ENCODE measurements around the gene PABPN1L. TPM values are rescaled to one million over a fixed set of nuclear protein-coding genes. Genes with fewer than 3 reads are reported as not detected.
A peak's percentile ranks its signal among the peaks of the same experiment; 100 is the strongest.

The PABPN1L gene
- polyA plus RNA-seq, 1 donor from 2014 or later = not detected

DNA sequence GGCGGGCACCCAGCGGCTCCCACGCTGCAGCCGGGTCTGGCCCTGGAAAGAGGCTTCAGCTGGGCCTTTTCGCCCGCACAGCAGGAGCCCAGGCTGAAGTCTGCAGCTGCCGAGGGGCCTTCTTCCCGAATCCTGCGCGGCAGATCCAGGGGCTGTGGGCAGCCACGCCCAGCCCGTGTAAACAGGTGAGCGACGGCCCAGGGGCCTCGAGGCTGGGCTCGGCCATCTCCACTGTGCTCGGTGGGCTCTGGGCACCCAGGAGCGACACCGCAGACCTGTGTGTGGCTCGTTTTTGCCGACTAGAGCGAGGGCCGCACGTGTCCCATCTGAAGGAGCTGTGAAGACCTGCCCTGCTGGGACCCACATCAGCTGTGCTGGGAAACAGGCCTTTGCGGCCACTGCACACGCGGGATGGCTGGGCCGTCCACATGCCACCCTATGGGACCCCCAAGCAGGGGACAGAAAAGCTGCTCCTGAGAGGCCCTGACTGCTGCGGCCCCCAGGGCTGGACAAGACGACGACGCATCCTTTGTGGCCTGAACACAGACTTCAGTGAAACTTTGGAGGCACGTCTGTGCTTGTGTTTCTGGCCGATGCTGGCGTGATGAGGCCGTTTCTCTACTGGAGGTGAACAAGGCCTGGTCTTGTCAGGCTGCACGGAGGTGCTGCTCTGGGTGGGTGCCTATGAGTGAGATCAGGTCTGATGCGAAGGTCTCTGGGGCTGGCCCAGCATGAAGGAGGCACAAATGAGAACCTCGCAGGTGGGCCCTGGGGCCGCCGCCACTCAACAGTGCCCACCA is 49.5 kb downstream of the PABPN1L start:
- Mint-ChIP-seq H3K9me3 (no peaks in the 10 kb centered on the region), H3K4me1 (peaks cover 0 to 6% (median 2%) of the 10 kb centered on the region in 3 donors), H3K4me3 (peak overlapping the region in 1 of 4 donors; percentile 17), H3K36me3 (no peaks in the 10 kb centered on the region), H3K27ac (peak overlapping the region in 1 of 3 donors; percentile 35), H3K27me3 (no peaks in the 10 kb centered on the region)

DNA sequence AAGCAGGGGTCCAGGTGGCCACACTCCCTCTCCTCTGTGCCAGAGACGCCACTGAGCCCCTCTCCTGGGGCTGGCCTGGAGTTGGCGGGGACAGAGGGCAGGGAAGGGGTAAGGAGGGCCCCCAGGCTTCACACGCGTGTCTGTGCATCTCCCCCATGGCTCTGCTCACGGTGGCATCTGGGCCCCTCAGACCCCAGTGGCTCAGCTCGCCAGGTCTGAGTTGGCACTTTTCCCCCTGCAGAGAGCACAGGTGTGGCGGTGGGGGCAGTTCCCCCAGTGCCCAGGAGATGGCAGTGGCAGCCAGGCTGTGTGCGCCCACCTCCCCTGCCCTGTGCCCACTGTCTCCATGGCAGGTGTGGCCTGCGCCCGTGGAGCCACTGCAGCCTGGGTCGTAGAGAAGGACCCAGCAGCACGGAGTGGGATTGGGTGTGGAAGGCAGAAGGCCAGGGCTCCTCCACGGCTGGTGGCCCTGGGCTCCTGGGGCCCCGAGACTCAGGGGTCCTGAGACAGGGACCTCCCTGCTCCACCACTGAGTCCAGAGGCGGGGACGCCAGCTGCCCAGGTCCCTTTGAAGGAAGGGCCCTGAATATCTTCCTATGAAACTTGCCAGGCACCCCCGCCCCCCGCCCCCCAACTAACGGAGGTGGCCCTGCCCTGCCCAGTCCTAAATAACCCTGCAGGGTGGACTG is 50.4 kb downstream of the PABPN1L start:
- Mint-ChIP-seq H3K36me3 (no peaks in the 10 kb centered on the region), H3K4me1 (peaks cover 0 to 6% (median 3%) of the 10 kb centered on the region in 3 donors), H3K4me3 (no peak overlapping the region), H3K9me3 (no peaks in the 10 kb centered on the region), H3K27ac (peak overlapping the region in 1 of 3 donors; percentile 32), H3K27me3 (no peaks in the 10 kb centered on the region)

DNA sequence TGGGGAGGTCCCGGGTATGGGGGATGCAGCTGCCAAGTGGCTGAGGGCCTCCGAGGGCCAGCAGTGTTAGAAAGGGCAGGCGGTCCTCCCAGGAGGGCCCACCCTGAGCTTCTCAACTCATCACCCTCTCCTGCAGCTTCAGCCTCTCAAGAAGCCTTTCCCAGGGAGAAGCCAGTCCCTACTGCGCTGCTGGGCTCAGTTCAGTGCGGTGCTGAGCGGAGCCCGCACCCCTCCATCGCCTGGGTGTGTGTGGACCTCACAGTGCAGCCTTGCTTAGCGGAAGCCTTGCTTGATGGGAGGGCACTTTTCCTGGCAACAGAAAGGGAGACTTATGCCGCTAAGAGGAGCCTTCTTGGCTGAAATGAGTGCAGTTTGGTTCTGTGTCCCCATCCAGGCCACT is 51.2 kb downstream of the PABPN1L start:
- Mint-ChIP-seq H3K27me3 (no peaks in the 10 kb centered on the region), H3K36me3 (no peaks in the 10 kb centered on the region), H3K4me1 (peaks cover 0 to 6% (median 4%) of the 10 kb centered on the region in 3 donors), H3K9me3 (no peaks in the 10 kb centered on the region), H3K4me3 (no peak overlapping the region), H3K27ac (peak overlapping the region in 1 of 3 donors; percentile 46)

DNA sequence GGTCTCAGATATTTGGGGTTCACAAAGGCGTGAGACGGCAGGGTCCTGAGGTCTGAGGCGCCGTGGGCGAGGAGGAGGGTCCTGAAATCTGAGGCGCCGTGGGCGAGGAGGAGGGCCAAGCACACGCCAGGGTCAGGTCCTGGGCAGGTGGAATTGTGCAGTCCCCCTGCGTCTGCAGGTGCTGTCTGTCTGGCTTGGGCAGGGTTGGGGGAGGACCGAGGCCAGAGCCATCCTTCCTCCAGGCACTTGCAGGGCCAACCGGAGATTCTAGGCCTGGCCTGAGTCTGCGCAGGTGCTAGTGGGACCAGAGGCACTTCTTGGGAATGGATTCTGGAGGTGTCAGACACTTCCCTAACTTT is 52.3 kb downstream of the PABPN1L start:
- peaks cover 0 to 8% (median 6%) of the 10 kb centered on the region in 3 donors for H3K4me1 Mint-ChIP-seq
- no peaks in the 10 kb centered on the region for H3K36me3 Mint-ChIP-seq
- H3K9me3 Mint-ChIP-seq = no peaks in the 10 kb centered on the region
- H3K4me3 Mint-ChIP-seq = peak overlapping the region in 2 of 4 donors; percentile 23 to 75
- no peaks in the 10 kb centered on the region for H3K27me3 Mint-ChIP-seq
- H3K27ac Mint-ChIP-seq = peak overlapping the region in 1 of 3 donors; percentile 78

Other genes with a start within 250 kb of the PABPN1L start
- gene IL17C, start 228.1 kb downstream of the PABPN1L start, polyA plus RNA-seq = not detected
- 1,890 TPM for gene CYBA, start 215.6 kb downstream of the PABPN1L start, polyA plus RNA-seq
- 26.0 TPM for gene MVD, start 203.6 kb downstream of the PABPN1L start, polyA plus RNA-seq
- gene SNAI3, start 180.2 kb downstream of the PABPN1L start, polyA plus RNA-seq = 12.3 TPM
- 33.9 TPM for gene RNF166, start 160.3 kb downstream of the PABPN1L start, polyA plus RNA-seq
- 12.1 TPM for gene CTU2, start 160.2 kb downstream of the PABPN1L start, polyA plus RNA-seq
- 33.4 TPM for gene PIEZO1, start 81.4 kb downstream of the PABPN1L start, polyA plus RNA-seq
- 0.20 TPM for gene CDT1, start 62.9 kb downstream of the PABPN1L start, polyA plus RNA-seq
- gene APRT, start 54.7 kb downstream of the PABPN1L start, polyA plus RNA-seq = 416 TPM
- 8.4 TPM for gene GALNS, start 9.7 kb downstream of the PABPN1L start, polyA plus RNA-seq
- 86.1 TPM for gene TRAPPC2L, start 9.5 kb downstream of the PABPN1L start, polyA plus RNA-seq
- 38.8 TPM for gene CBFA2T3, start 110.5 kb upstream of the PABPN1L start, polyA plus RNA-seq
- gene ACSF3, start 227.2 kb upstream of the PABPN1L start, polyA plus RNA-seq = 53.9 TPM

Measured in IgD-negative memory B cell (primary cell).